ENCODE data around the gene SPATA45. TPM values are rescaled to one million over a fixed set of nuclear protein-coding genes. Genes with fewer than 3 reads are reported as not detected.

The SPATA45 gene
- total RNA-seq, 2 experiments from 2014 or later, result not detected

DNA sequence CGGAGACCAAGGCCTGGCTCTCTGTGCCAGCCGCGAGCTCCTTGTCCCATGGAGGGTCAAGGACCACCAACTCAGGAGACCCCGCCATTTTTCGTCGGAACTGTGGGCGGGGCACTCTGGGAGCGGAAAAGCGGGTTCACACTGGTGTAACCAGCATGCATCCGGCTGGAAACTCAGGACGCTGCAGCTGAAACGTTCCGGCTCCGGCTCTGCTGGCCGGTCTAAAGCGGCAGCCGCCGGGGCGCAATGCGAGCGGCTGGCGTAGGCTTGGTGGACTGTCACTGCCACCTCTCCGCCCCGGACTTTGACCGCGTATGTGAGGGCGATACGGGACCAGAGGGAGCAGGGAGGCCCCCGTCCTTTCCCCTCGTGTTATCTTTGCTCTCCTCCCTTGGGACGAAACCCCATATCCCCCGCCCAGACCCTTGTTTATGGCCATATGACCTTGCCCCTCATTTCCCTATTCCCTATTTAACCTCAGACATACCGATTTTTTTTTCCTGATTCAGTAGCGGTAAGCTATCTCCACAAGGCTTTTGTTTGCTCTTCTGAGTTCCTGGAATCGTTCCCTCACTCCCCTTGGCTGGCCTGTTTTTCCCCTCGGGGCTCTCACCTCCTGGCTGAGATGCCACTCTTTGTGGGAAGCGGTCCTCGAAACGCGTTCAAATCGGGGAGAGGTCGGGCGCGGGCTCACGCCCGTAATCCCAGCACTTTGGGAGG is 55.6 kb downstream of the SPATA45 start, which contains the start of the genes NSL1 and TATDN3:
TSS of gene NSL1 (minus strand) at position 102 of the 720 bp plus-strand sequence. CDS start at position 88, 14 bp downstream.
TSS of gene TATDN3 (plus strand) at position 219 of the 720 bp plus-strand sequence. CDS start at position 247, 28 bp downstream.
- H3K4me3 Mint-ChIP-seq, result peak within 1 kb of the TSS; percentile 100
- DNase-seq, result peak; percentile 94
- peak within 1 kb of the TSS; percentile 95 for H3K27ac Mint-ChIP-seq
- POLR2A ChIA-PET, result interaction anchor here (0.6 to 4.0 kb wide), 34 partner anchors 9 to 756 kb away, joined by 3 to 19 read pairs (median 4); partner anchors contain the start of genes ATF3, DTL, FLVCR1 and RPS6KC1
- no peaks in the 10 kb centered on the region for H3K27me3 Mint-ChIP-seq
- H3K9me3 Mint-ChIP-seq, result peaks cover 4% of the 10 kb centered on the region
- peaks cover 49% of the 10 kb centered on the region for H3K4me1 Mint-ChIP-seq
- peaks cover 31% of the 10 kb centered on the region for H3K36me3 Mint-ChIP-seq (ENCODE audit: low read depth)
- CTCF ChIA-PET, result interaction anchor here (0.7 to 4.3 kb wide), 15 partner anchors 9 to 756 kb away, joined by 3 to 24 read pairs (median 4); partner anchors contain the start of genes BATF3, DTL, FLVCR1 and INTS7

DNA sequence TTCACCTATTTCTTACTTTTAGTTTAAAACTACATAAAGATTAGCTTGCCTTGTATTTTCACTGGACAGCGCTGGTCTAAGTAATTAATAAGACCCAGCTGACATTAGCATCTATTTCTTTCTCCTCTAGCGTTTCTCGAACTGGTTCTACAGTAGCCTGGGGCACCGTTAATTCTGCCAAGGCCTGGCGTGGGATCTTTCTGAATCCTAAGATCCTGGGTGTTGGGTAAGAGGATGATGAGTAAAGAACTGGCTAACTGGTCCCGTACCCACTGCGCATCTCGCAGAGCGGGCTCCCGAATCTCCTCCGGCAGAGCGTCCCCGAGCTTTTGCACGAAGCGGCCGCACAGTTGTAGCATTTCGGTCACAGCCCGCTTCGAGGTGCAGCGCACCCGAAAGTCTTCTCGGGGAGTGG is 56.2 kb downstream of the SPATA45 start:
- no peaks in the 10 kb centered on the region for H3K27me3 Mint-ChIP-seq

DNA sequence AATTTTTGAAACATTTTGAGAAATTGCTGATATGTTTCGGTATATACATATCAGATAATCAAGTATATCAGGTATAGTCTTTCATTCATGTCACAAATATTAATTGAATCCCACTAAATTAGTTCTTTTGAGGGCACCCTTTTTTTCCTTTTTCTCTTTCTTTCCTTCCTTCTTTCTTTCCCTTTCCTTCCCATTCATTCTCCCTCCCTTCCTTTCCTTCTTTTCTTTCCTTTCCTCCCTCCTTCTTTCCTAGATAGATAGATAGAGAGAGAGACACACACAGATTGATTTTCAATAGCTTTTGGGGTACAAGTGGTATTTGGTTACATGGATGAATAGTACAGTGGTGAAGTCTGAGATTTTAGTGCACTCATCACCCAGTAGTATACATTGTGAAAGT is 61.6 kb downstream of the SPATA45 start:
- Mint-ChIP-seq H3K9me3 (no peaks in the 10 kb centered on the region), H3K27me3 (no peaks in the 10 kb centered on the region), H3K36me3 (ENCODE audit: low read depth) (peaks cover 34% of the 10 kb centered on the region), H3K4me3 (no peak overlapping the region), H3K27ac (no peak overlapping the region), H3K4me1 (peaks cover 34% of the 10 kb centered on the region)
- CTCF ChIA-PET, result interaction anchor here (1.3 to 7.4 kb wide), 3 partner anchors 36 to 330 kb away, joined by 4 to 90 read pairs (median 7); no protein-coding TSS in a partner anchor
- POLR2A ChIA-PET, result no interaction called here
- no peak for DNase-seq

More for the DNA sequence above, 56.2 kb downstream of the SPATA45 start:
- CTCF ChIA-PET, result interaction anchor here (0.6 to 4.3 kb wide), 13 partner anchors 10 to 335 kb away, joined by 3 to 24 read pairs (median 4); partner anchors contain the start of genes BATF3 and FLVCR1
- Mint-ChIP-seq H3K4me1 (peaks cover 49% of the 10 kb centered on the region), H3K36me3 (ENCODE audit: low read depth) (peaks cover 31% of the 10 kb centered on the region), H3K9me3 (peaks cover 4% of the 10 kb centered on the region), H3K4me3 (peak overlapping the region; percentile 100), H3K27ac (peak overlapping the region; percentile 95)
- no peak for DNase-seq
- POLR2A ChIA-PET, result interaction anchor here (0.6 to 4.0 kb wide), 32 partner anchors 9 to 755 kb away, joined by 3 to 19 read pairs (median 4); partner anchors contain the start of genes ATF3, DTL, FLVCR1 and RPS6KC1

DNA sequence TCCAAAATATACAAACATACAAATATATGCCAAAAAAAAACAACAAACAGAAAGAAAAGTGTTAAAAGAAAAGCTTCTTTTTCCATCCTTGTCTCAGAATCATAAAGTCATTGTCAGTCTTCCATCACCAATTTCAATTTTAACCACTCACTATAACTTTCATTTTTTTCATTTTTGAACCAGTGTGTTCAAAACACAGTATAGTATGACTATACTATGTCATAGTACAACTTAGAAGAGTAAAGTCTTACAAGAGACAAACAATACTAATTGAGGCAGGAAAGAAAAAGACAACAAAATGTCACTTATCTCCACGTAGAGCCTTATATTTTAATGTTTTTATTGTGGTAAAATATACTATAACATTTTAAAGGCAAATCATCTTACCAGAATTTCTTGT is 63.5 kb downstream of the SPATA45 start:
- H3K27ac Mint-ChIP-seq, result no peak overlapping the region
- H3K36me3 Mint-ChIP-seq (ENCODE audit: low read depth), result peaks cover 34% of the 10 kb centered on the region

DNA sequence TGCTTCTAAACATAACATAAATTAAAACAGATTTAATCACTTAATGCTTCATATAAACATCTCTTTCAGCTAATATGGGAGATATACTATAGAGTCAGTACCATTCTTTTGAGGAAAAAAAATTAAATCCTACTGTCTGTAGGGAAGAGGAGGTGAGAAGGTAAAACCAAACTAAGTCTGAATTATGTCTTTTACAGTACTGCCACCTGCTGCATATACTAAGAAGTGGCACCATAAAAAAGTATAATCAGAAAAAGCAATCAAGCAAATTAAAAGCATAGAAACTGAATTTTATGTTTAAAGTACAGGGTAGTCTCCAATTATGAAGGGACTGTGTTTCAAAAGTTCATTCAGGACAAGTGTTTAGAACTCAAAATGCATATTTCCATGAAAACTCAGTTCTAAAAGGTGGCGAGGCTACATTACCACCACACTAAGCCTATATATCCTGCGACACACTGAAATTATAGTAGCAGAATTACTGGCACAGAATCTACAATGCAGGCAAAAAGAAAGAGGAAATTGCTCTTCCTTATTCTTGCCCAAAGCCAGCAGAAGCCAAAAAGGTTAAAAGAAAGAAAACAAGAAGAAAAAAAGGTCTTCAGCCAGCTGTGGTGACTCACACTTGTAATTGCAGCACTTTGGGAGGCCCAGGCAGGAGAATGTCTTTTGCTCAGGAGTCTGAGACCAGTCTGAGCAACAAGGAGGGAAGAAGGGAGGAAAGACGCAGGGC is 64.9 kb downstream of the SPATA45 start:
- H3K9me3 Mint-ChIP-seq, result no peaks in the 10 kb centered on the region
- H3K4me1 Mint-ChIP-seq, result peaks cover 20% of the 10 kb centered on the region
- H3K36me3 Mint-ChIP-seq (ENCODE audit: low read depth), result peaks cover 38% of the 10 kb centered on the region
- POLR2A ChIA-PET, result interaction anchor here (2.2 kb wide), 1 partner anchor 10 kb away, joined by 14 read pairs; the partner anchor contains the start of genes NSL1 and TATDN3
- no peaks in the 10 kb centered on the region for H3K27me3 Mint-ChIP-seq
- H3K27ac Mint-ChIP-seq, result no peak overlapping the region
- DNase-seq, result no peak
- CTCF ChIA-PET, result interaction anchor here (0.8 to 7.4 kb wide), 22 partner anchors 9 to 327 kb away, joined by 3 to 90 read pairs (median 5); partner anchors contain the start of genes BATF3 and VASH2
- H3K4me3 Mint-ChIP-seq, result no peak overlapping the region

More for the DNA sequence above, 63.5 kb downstream of the SPATA45 start:
- no peaks in the 10 kb centered on the region for H3K27me3 Mint-ChIP-seq
- H3K4me3 Mint-ChIP-seq, result no peak overlapping the region
- POLR2A ChIA-PET, result no interaction called here
- DNase-seq, result no peak
- no peaks in the 10 kb centered on the region for H3K9me3 Mint-ChIP-seq
- H3K4me1 Mint-ChIP-seq, result peaks cover 24% of the 10 kb centered on the region
- CTCF ChIA-PET, result interaction anchor here (1.1 to 7.4 kb wide), 3 partner anchors 86 to 211 kb away, joined by 6 to 90 read pairs (median 7); no protein-coding TSS in a partner anchor

DNA sequence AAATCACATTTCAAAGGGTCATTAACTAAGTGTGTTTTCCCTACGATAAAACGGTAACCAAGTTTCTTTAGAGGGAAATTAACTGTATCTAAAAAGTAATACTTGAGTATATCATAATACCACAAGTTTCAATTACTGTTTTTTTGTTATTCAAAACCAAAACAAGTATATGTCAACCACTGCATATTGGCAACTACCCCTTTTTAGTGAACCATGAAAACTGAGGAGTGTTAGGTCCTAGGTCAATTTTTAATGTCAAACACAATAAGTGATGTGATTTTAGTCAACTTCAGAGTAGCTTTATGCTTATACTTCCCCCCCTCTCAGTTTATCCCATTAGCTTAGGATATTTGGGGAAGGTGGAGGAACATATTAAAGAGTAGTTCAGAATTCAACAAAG is 66.2 kb downstream of the SPATA45 start:
- POLR2A ChIA-PET, result interaction anchor here (1.8 to 2.2 kb wide), 2 partner anchors 11 to 304 kb away, joined by 4 to 14 read pairs; partner anchors contain the start of genes NSL1 and TATDN3
- no peaks in the 10 kb centered on the region for H3K27me3 Mint-ChIP-seq
- no peak for DNase-seq
- CTCF ChIA-PET, result interaction anchor here (0.6 to 7.4 kb wide), 22 partner anchors 8 to 325 kb away, joined by 3 to 90 read pairs (median 5); partner anchors contain the start of genes BATF3, NSL1, TATDN3 and VASH2
- no peak overlapping the region for H3K27ac Mint-ChIP-seq
- H3K36me3 Mint-ChIP-seq (ENCODE audit: low read depth), result peaks cover 35% of the 10 kb centered on the region
- H3K4me3 Mint-ChIP-seq, result no peak overlapping the region
- H3K4me1 Mint-ChIP-seq, result peaks cover 20% of the 10 kb centered on the region
- H3K9me3 Mint-ChIP-seq, result no peaks in the 10 kb centered on the region

DNA sequence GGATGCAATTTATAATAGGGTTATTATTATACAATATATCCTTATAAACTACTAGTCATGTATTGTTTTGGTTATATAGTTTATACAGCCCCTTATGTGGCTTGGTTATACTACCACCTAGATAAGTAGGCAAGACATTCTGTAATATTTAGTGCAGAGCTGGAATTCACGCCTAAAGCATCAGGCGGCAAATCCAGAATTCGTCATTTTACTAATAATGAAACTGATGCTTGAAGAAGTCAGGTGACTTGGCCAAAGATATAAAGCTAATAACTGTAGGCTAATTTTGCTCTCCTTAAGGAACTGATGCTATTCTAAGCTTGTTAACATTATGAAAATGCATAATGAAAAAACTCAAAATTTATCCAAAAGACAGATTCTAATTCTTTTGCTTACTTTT is 66.7 kb downstream of the SPATA45 start:
- no peak overlapping the region for H3K4me3 Mint-ChIP-seq
- no peaks in the 10 kb centered on the region for H3K9me3 Mint-ChIP-seq
- ChIA-PET POLR2A (interaction anchor here (1.8 to 2.2 kb wide), 2 partner anchors 12 to 303 kb away, joined by 4 to 14 read pairs; partner anchors contain the start of genes NSL1 and TATDN3), CTCF (interaction anchor here (0.6 to 7.4 kb wide), 18 partner anchors 8 to 325 kb away, joined by 3 to 90 read pairs (median 6); partner anchors contain the start of genes BATF3, NSL1 and TATDN3)
- no peak overlapping the region for H3K27ac Mint-ChIP-seq
- DNase-seq, result no peak
- no peaks in the 10 kb centered on the region for H3K27me3 Mint-ChIP-seq
- peaks cover 20% of the 10 kb centered on the region for H3K4me1 Mint-ChIP-seq
- peaks cover 32% of the 10 kb centered on the region for H3K36me3 Mint-ChIP-seq (ENCODE audit: low read depth)

Other genes with a start within 250 kb of the SPATA45 start
- 10 to 100 TPM; 21.6 to 21.8 TPM for gene ATF3, start 238.9 kb downstream of the SPATA45 start, total RNA-seq
- gene BATF3, start 147.8 kb downstream of the SPATA45 start, total RNA-seq, result 10 to 100 TPM; 56.5 to 56.7 TPM
- gene NSL1, start 55.9 kb downstream of the SPATA45 start, total RNA-seq, result 10 to 100 TPM; 36.4 to 38.1 TPM
- 10 to 100 TPM; 18.6 to 20.2 TPM for gene TATDN3, start 55.8 kb downstream of the SPATA45 start, total RNA-seq
- 10 to 100 TPM; 11.7 to 14.2 TPM for gene FLVCR1, start 10.6 kb upstream of the SPATA45 start, total RNA-seq
- gene VASH2, start 102.9 kb upstream of the SPATA45 start, total RNA-seq, result under 1 TPM; 0.23 to 0.48 TPM
- gene ANGEL2, start 168.2 kb upstream of the SPATA45 start, total RNA-seq, result 10 to 100 TPM; 45.0 to 46.2 TPM
- gene RPS6KC1, start 203.6 kb upstream of the SPATA45 start, total RNA-seq, result 10 to 100 TPM; 12.3 to 12.6 TPM

Measured in activated CD4-positive, alpha-beta memory T cell treated with anti-CD3 and anti-CD28 coated beads, Interleukin-2, amount 10 ng/mL, durations not matched to agents 7 days and 5 days (primary cell).